ENCODE data around the gene CDC42EP1. TPM values are rescaled to one million over a fixed set of nuclear protein-coding genes. Genes with fewer than 3 reads are reported as not detected.

The CDC42EP1 gene
- total RNA-seq, 4 donors from 2014 or later: 11.3 to 24.5 (median 11.7) TPM

- TF ChIP-seq, protein P1, sequence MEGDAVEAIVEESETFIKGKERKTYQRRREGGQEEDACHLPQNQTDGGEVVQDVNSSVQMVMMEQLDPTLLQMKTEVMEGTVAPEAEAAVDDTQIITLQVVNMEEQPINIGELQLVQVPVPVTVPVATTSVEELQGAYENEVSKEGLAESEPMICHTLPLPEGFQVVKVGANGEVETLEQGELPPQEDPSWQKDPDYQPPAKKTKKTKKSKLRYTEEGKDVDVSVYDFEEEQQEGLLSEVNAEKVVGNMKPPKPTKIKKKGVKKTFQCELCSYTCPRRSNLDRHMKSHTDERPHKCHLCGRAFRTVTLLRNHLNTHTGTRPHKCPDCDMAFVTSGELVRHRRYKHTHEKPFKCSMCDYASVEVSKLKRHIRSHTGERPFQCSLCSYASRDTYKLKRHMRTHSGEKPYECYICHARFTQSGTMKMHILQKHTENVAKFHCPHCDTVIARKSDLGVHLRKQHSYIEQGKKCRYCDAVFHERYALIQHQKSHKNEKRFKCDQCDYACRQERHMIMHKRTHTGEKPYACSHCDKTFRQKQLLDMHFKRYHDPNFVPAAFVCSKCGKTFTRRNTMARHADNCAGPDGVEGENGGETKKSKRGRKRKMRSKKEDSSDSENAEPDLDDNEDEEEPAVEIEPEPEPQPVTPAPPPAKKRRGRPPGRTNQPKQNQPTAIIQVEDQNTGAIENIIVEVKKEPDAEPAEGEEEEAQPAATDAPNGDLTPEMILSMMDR (IDR thresholded peaks at IDR 0.05; ENCODE audit: low read depth): no peak
These were observed 17.3 kb upstream of the CDC42EP1 start for GRCh38 chr22:37542959-37543358.

GRCh38 chr22:37544955-37545702 lies 15.2 kb upstream of the CDC42EP1 start:
- TF ChIP-seq, protein P1 (IDR thresholded peaks at IDR 0.05; ENCODE audit: low read depth): no peak

DNA sequence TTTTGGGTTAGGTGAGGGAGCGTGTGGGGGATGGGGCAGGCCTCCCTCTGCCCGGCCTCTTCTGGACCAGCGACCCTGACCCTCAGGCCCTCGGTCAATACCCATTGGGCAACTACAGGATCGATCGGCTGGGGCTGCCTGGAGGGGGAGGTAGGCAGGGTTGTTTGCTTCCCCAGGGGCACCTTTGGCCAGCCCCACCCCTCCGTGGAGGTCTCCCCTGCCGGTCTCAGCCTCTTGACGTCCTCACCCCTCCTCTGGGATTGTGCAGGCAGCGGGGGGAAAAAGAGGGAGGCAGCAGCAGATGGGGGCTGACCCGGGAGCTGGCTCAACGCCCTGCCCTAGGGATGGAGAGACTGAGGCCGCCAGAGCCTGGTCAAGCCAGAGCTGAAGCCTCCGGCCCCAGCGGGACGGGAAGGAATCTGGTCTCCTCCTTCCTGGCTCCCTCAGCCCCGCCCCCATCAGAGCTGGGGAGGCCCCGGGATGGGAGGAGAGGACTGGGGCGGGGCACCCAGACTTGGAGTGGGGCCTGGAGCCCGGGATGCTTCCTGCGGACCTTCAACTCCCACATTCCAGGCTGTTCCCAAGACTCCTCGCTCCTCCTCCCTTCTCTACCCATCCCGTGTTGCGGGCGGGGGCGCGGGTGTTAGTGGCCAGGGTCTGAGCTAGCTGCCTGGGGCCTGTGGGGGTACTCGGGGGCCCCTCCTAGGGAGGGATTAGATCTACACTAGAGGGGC lies 14.4 kb upstream of the CDC42EP1 start:
- TF ChIP-seq, protein P1 (IDR thresholded peaks at IDR 0.05; ENCODE audit: low read depth): no peak

GRCh38 chr22:37546437-37547250 lies 13.6 kb upstream of the CDC42EP1 start:
- TF ChIP-seq, protein P1 (IDR thresholded peaks at IDR 0.05; ENCODE audit: low read depth): no peak

- TF ChIP-seq, protein P1 (IDR thresholded peaks at IDR 0.05; ENCODE audit: low read depth): no peak
These were observed 13.0 kb upstream of the CDC42EP1 start for GRCh38 chr22:37547251-37547741.

- TF ChIP-seq, protein P1 (IDR thresholded peaks at IDR 0.05; ENCODE audit: low read depth): no peak
These were observed 10.6 kb upstream of the CDC42EP1 start for GRCh38 chr22:37549704-37550059.

All from subcutaneous adipose tissue (tissue), 4 donors.